Measurements from ENCODE around the gene SPINK4. TPM values are rescaled to one million over a fixed set of nuclear protein-coding genes. Genes with fewer than 3 reads are reported as not detected.
A peak's percentile ranks its signal among the peaks of the same experiment; 100 is the strongest.

The SPINK4 gene
- total RNA-seq, 1 experiment from 2014 or later = not detected

DNA sequence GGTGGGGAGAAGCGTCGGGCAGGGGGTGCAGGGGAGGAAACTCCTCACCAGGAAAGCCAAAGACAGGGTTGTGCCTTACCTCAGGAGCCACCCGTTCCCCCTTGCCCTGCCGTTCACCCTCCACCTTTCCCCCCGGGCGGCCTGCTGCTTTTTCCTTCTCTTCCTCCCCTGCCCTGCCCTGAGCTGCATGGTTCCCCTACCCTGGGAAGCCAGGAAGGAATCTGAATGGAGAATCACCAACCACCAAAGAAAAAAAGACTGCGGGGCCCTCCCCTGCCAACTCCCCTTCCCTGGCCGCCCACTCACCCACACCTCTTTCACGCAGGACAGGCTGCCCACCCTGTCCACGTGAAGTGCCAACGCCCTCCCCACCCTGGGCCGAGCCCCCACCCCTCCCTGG is 49.5 kb downstream of the SPINK4 start:
- BruUV-seq (replicated peaks) = no TSS peak

More for the DNA sequence above, 49.5 kb downstream of the SPINK4 start:
- H3K4me3 ChIP-seq (replicated peaks in 1 of 2; ENCODE audit: low read depth in 1 of 2, low read length in 2 of 2) = peak overlapping the region; percentile 80 to 85
- DNase-seq (ENCODE audit: low read depth, low spot score) (no peak), ATAC-seq (no peak)
- no peaks in the 10 kb centered on the region for H3K27me3 ChIP-seq (ENCODE audit: insufficient read depth, low read length)
- POLR2A ChIA-PET = interaction anchor here (0.6 to 1.2 kb wide), 8 partner anchors 12 to 264 kb away, joined by 3 to 9 read pairs (median 4); partner anchors contain the start of genes DNAJA1 and NOL6
- no peaks in the 10 kb centered on the region for H3K9me2 ChIP-seq (ENCODE audit: insufficient read depth)
- intact Hi-C loops (cut with micrococcal nuclease) = loop anchor here (5.0 kb wide), 1 partner anchor 433 kb away; no protein-coding TSS in a partner anchor
- H3K9ac ChIP-seq (ENCODE audit: low read length) = peak overlapping the region; percentile 91
- H4K20me1 ChIP-seq (ENCODE audit: insufficient read depth) = no peaks in the 10 kb centered on the region
- TF ChIP-seq ZFX (IDR thresholded peaks at IDR 0.05) (no peak), EGR1 (IDR thresholded peaks at IDR 0.05; ENCODE audit: low read depth) (no peak), CEBPB (IDR thresholded peaks at IDR 0.05; ENCODE audit: low read depth) (no peak), SRF (IDR thresholded peaks at IDR 0.05; ENCODE audit: low read depth) (no peak), SP1 (IDR thresholded peaks at IDR 0.05; ENCODE audit: low read depth) (no peak), ZNF274 (IDR thresholded peaks at IDR 0.05; ENCODE audit: low read depth, low read length) (no peak), ELF1 (IDR thresholded peaks at IDR 0.05; ENCODE audit: borderline replicate concordance, low read depth) (no peak)
- TF ChIP-seq, protein P1, sequence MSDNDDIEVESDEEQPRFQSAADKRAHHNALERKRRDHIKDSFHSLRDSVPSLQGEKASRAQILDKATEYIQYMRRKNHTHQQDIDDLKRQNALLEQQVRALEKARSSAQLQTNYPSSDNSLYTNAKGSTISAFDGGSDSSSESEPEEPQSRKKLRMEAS (IDR thresholded peaks at IDR 0.05) = no peak
- TF ChIP-seq, protein P2, sequence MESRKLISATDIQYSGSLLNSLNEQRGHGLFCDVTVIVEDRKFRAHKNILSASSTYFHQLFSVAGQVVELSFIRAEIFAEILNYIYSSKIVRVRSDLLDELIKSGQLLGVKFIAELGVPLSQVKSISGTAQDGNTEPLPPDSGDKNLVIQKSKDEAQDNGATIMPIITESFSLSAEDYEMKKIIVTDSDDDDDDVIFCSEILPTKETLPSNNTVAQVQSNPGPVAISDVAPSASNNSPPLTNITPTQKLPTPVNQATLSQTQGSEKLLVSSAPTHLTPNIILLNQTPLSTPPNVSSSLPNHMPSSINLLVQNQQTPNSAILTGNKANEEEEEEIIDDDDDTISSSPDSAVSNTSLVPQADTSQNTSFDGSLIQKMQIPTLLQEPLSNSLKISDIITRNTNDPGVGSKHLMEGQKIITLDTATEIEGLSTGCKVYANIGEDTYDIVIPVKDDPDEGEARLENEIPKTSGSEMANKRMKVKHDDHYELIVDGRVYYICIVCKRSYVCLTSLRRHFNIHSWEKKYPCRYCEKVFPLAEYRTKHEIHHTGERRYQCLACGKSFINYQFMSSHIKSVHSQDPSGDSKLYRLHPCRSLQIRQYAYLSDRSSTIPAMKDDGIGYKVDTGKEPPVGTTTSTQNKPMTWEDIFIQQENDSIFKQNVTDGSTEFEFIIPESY (IDR thresholded peaks at IDR 0.05; ENCODE audit: extremely low read depth, insufficient replicate concordance, low read length) = no peak
- TF ChIP-seq, protein P3, sequence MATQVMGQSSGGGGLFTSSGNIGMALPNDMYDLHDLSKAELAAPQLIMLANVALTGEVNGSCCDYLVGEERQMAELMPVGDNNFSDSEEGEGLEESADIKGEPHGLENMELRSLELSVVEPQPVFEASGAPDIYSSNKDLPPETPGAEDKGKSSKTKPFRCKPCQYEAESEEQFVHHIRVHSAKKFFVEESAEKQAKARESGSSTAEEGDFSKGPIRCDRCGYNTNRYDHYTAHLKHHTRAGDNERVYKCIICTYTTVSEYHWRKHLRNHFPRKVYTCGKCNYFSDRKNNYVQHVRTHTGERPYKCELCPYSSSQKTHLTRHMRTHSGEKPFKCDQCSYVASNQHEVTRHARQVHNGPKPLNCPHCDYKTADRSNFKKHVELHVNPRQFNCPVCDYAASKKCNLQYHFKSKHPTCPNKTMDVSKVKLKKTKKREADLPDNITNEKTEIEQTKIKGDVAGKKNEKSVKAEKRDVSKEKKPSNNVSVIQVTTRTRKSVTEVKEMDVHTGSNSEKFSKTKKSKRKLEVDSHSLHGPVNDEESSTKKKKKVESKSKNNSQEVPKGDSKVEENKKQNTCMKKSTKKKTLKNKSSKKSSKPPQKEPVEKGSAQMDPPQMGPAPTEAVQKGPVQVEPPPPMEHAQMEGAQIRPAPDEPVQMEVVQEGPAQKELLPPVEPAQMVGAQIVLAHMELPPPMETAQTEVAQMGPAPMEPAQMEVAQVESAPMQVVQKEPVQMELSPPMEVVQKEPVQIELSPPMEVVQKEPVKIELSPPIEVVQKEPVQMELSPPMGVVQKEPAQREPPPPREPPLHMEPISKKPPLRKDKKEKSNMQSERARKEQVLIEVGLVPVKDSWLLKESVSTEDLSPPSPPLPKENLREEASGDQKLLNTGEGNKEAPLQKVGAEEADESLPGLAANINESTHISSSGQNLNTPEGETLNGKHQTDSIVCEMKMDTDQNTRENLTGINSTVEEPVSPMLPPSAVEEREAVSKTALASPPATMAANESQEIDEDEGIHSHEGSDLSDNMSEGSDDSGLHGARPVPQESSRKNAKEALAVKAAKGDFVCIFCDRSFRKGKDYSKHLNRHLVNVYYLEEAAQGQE (IDR thresholded peaks at IDR 0.05; ENCODE audit: low read depth) = no peak
- peak overlapping the region; percentile 83 for H3K27ac ChIP-seq (ENCODE audit: low read depth, low read length)
- H3K4me1 ChIP-seq (ENCODE audit: control insufficient read depth in 1 of 2, insufficient read depth in 2 of 2, low read length in 2 of 2) = peaks cover 5 to 22% of the 10 kb centered on the region in 2 experiments; a peak in 2 of 4 replicates
- peaks cover 42% of the 10 kb centered on the region for H3K79me2 ChIP-seq (ENCODE audit: insufficient read depth, low read length)
- H3K9me3 ChIP-seq (ENCODE audit: control insufficient read depth in 1 of 2, insufficient read depth in 1 of 2, low read depth in 1 of 2, low read length in 2 of 2) = no peaks in the 10 kb centered on the region
- CTCF ChIA-PET = interaction anchor here (0.8 to 1.4 kb wide), 5 partner anchors 126 to 334 kb away, joined by 3 to 7 read pairs (median 3); partner anchors contain the start of gene NOL6
- RAD21 ChIA-PET (ENCODE audit: low non-redundant PET in 1 of 2, low total read pairs in 2 of 2, uncharacterized antibody in 2 of 2, unreplicated experiment in 2 of 2) = no interaction called here
- peaks cover 7 to 20% of the 10 kb centered on the region in 2 experiments; a peak in 2 of 4 replicates for H3K36me3 ChIP-seq (ENCODE audit: control insufficient read depth in 1 of 2, insufficient read depth in 2 of 2, low read length in 2 of 2)
- H2AFZ ChIP-seq (ENCODE audit: low read depth, low read length, poor library complexity, severe bottlenecking) = no peak overlapping the region
- H3K4me2 ChIP-seq (ENCODE audit: low read length) = peak overlapping the region; percentile 83

All from HCT116 (cell line).